DMS79 (cell line): Measurements from ENCODE around the gene PTCH2.

Experiments used
- DNase-seq: peaks from one replicate; lab custom pipeline; 2025; lab: John Stamatoyannopoulos, UW

PTCH2 gene

GRCh38 chr1:44842862-44843655, at the start of gene PTCH2:
Gene PTCH2, minus strand, starts transcription at chr1:44843253. Its CDS starts 321 bp downstream, at chr1:44842932.
- DNase-seq, result peak; percentile 52

- no peak for DNase-seq
Measured at GRCh38 chr1:44890007-44890406, 47.0 kb upstream of the PTCH2 start.

- no peak for DNase-seq
Measured at GRCh38 chr1:44885406-44885805, 42.4 kb upstream of the PTCH2 start.

GRCh38 chr1:44884746-44885145, 41.7 kb upstream of the PTCH2 start:
- DNase-seq, result no peak

- no peak for DNase-seq
Measured at GRCh38 chr1:44881011-44881632, 38.1 kb upstream of the PTCH2 start.

- DNase-seq, result no peak
Measured at GRCh38 chr1:44874155-44874554, 31.1 kb upstream of the PTCH2 start.

GRCh38 chr1:44870096-44870495, 27.0 kb upstream of the PTCH2 start:
- DNase-seq, result no peak

- peak; percentile 94 for DNase-seq
Measured at GRCh38 chr1:44867801-44868200, 24.7 kb upstream of the PTCH2 start.

- no peak for DNase-seq
Measured at GRCh38 chr1:44862829-44863401, 19.9 kb upstream of the PTCH2 start.

- DNase-seq, result no peak
Measured at GRCh38 chr1:44860891-44861425, 17.9 kb upstream of the PTCH2 start.

GRCh38 chr1:44860331-44860730, 17.3 kb upstream of the PTCH2 start:
- DNase-seq, result no peak

- DNase-seq, result no peak
Measured at GRCh38 chr1:44857446-44857845, 14.4 kb upstream of the PTCH2 start.

GRCh38 chr1:44855742-44856141, 12.7 kb upstream of the PTCH2 start:
- no peak for DNase-seq

- DNase-seq, result no peak
Measured at GRCh38 chr1:44854970-44855369, 11.9 kb upstream of the PTCH2 start.

GRCh38 chr1:44853201-44853600, 10.1 kb upstream of the PTCH2 start:
- DNase-seq, result no peak

- DNase-seq, result no peak
Measured at GRCh38 chr1:44851308-44851707, 8.3 kb upstream of the PTCH2 start.

- DNase-seq, result no peak
Measured at GRCh38 chr1:44849575-44850132, 6.6 kb upstream of the PTCH2 start.

GRCh38 chr1:44848456-44849181, 5.6 kb upstream of the PTCH2 start:
- DNase-seq, result no peak

- no peak for DNase-seq
Measured at GRCh38 chr1:44847845-44848244, 4.8 kb upstream of the PTCH2 start.

GRCh38 chr1:44846985-44847384, 3.9 kb upstream of the PTCH2 start:
- DNase-seq, result no peak

- no peak for DNase-seq
Measured at GRCh38 chr1:44842486-44842861, 579 bp downstream of the PTCH2 start.

- DNase-seq, result no peak
Measured at GRCh38 chr1:44839576-44839975, 3.5 kb downstream of the PTCH2 start.
